LNCAP (cell line): ENCODE measurements around the gene PKIG.

Experiments
- CTCF ChIP-seq: fragments of 450-650 bp; IDR thresholded peaks from 2 replicates; pipeline ENCODE4 v1.5.1; 2017; ENCODE audit warnings: mild to moderate bottlenecking

The PKIG gene

GRCh38 chr20:44624743-44625271, 42.4 kb downstream of the PKIG start:
- no peak for TF ChIP-seq CTCF

GRCh38 chr20:44625361-44625760, 43.0 kb downstream of the PKIG start:
- no peak for TF ChIP-seq CTCF

GRCh38 chr20:44626278-44626677, 43.9 kb downstream of the PKIG start:
- no peak for TF ChIP-seq CTCF

- no peak for TF ChIP-seq CTCF
Observed at GRCh38 chr20:44627364-44628010, 45.1 kb downstream of the PKIG start.

- TF ChIP-seq CTCF = no peak
Observed at GRCh38 chr20:44629017-44629385, 46.6 kb downstream of the PKIG start.

- no peak for TF ChIP-seq CTCF
Observed at GRCh38 chr20:44629542-44629941, 47.2 kb downstream of the PKIG start.

- no peak for TF ChIP-seq CTCF
Observed at GRCh38 chr20:44630297-44630696, 47.9 kb downstream of the PKIG start.
